ENCODE data around the gene SEZ6L2. TPM values are rescaled to one million over a fixed set of nuclear protein-coding genes. Genes with fewer than 3 reads are reported as not detected.

The SEZ6L2 gene
- total and polyA plus RNA-seq, 2 of the 13 experiments (the other 11 are each of a cell fraction or from before 2014, with no cell fraction given): 14.9 to 16.9 TPM

DNA sequence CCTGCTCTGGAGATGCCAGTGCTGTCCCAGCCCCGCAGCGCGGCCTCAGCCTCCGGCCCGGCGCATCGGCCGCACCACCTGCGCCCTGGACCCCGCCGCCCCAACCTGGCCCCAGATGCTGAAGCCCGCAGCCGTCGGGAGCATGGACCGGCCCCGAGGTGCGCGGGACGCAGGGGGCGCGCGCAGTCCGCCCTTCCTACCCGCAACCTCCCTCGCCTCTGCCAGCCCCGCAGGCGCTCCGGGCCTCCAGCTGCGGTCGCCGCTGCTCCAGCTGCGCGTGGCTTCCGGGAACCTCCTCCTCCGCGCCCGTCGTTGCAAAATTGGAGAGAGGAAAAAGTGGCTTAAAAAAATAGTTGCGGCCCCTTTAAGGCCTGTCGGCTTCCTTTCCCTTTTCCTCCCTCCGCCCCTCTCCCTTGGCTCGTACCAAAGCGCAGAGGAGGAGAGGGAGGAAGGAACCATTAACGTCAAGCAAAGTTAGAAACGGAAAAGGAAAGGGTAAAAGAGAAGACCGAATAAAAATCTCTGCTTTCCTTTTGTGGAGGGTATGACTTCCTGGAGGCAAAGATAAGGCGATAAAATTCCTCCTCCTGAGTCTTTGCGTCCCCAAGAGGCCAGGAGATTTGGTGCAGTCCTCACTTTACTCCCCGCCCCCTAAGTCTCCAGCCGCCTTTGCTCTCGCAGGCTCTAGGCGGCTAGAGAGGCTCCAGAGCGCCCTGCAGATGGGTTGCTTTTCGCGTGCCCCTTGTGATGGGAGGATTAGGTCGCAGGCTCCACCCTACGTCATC, 36.3 kb downstream of the SEZ6L2 start, which contains the start of gene CDIPT (continued):
- TF ChIP-seq SP1 (IDR thresholded peaks at IDR 0.05) (no peak), SP1 (CRISPR knock-in tag; IDR thresholded peaks at IDR 0.05) (peak; percentile 80), REXO4 (CRISPR knock-in tag; IDR thresholded peaks at IDR 0.05; ENCODE audit: borderline replicate concordance) (no peak), ZSCAN31 (CRISPR knock-in tag; IDR thresholded peaks at IDR 0.05; ENCODE audit: low read depth) (no peak; the same call in 1 of the 2 replicates), ZBTB44 (CRISPR knock-in tag; IDR thresholded peaks at IDR 0.05) (peak; percentile 62), ZBTB40 (IDR thresholded peaks at IDR 0.05) (no peak), ZBTB40 (CRISPR knock-in tag; IDR thresholded peaks at IDR 0.05) (peak; percentile 5; the same call in 1 of the 2 replicates), ZNF788 (CRISPR knock-in tag; IDR thresholded peaks at IDR 0.05; ENCODE audit: borderline replicate concordance) (peak; percentile 87), RNF2 (conservative IDR thresholded peaks at IDR 0.05; ENCODE audit: low read depth) (0 out of 2 replicates have a peak, but pooled peaks have one; percentile 13), ISL2 (CRISPR knock-in tag; IDR thresholded peaks at IDR 0.05) (peak; percentile 62; the same call in 1 of the 2 replicates), SSRP1 (CRISPR knock-in tag; IDR thresholded peaks at IDR 0.05) (no peak), NBN (conservative IDR thresholded peaks at IDR 0.05) (no peak), CSRNP2 (CRISPR knock-in tag; conservative IDR thresholded peaks at IDR 0.05; ENCODE audit: low read depth) (no peak), KLF12 (CRISPR knock-in tag; IDR thresholded peaks at IDR 0.05; ENCODE audit: borderline replicate concordance) (no peak; the same call in 1 of the 2 replicates), ZFP62 (CRISPR knock-in tag; IDR thresholded peaks at IDR 0.05) (no peak), NR1H2 (CRISPR knock-in tag; IDR thresholded peaks at IDR 0.05; ENCODE audit: borderline replicate concordance, low read depth) (no peak), NFKBIZ (CRISPR knock-in tag; IDR thresholded peaks at IDR 0.05) (no peak), PHF20 (CRISPR knock-in tag; IDR thresholded peaks at IDR 0.05) (peak; percentile 74)

All from HepG2 (cell line).